Stimulated activated CD4-positive, alpha-beta T cell treated with anti-CD3 and anti-CD28 coated beads, Interleukin-1b, Interleukin-23, amount 100 ng/mL, for 4 hours (primary cell): ENCODE results near the gene KCNK6.
A peak's percentile ranks its signal among the peaks of the same experiment; 100 is the strongest.
"Not testable (repeated sequence)": the region's sequence is repeated elsewhere in the genome, so short reads cannot be mapped to it uniquely, and the experiment has no call there.

Source experiments
- DNase-seq, 2 donors: peaks; one replicate each; pipeline ENCODE4 v3.0.0-alpha.2; 2020; ENCODE audit warnings: low read depth in 2 of 2

The KCNK6 gene

DNA sequence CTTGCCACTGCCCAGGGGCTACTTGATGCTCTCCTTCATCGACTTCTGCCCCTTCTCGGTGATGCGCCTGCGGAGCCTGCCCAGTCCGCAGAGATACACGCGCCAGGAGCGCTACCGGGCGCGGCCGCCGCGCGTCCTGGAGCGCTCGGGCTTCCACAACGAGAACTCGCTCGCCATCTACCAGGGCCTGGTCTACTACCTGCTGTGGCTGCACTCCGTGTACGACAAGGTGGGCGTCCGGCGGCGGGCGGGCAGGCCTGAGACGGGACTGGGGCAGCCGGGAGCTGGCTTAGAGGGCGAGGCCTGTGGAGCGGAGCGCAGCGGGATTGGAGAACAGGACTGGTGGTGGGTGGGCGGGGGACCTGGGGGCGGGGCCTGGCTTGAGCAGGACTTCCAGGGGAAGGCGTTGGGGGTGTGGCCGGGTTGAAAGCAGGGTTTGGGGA lies 42.0 kb downstream of the KCNK6 start:
- peak; percentile 37 to 60 for DNase-seq

GRCh38 chr19:38362076-38362945 lies 42.7 kb downstream of the KCNK6 start:
- peak; percentile 52 to 68 for DNase-seq

- not testable (repeated sequence) for DNase-seq
Measured at GRCh38 chr19:38362946-38363688, 43.5 kb downstream of the KCNK6 start.

DNA sequence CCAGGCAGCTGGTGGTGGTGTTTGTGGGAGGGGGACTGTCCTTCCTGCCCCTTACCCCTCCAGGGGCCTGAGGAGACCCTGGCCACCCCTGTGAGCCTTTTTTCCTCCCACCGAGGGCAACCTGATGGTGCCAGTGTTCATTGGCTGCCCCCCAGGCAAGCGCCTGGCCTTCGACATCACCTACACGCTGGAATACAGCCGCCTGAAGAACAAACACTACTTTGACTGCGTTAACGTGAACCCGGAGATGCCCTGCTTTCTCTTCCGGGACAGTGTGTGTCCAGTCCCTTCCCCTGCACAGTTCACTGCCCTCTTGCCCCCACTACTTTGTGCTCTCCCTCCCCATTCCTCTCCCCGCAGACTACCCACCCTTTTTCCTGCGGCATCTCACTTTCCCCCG lies 47.4 kb downstream of the KCNK6 start:
- no peak for DNase-seq

DNA sequence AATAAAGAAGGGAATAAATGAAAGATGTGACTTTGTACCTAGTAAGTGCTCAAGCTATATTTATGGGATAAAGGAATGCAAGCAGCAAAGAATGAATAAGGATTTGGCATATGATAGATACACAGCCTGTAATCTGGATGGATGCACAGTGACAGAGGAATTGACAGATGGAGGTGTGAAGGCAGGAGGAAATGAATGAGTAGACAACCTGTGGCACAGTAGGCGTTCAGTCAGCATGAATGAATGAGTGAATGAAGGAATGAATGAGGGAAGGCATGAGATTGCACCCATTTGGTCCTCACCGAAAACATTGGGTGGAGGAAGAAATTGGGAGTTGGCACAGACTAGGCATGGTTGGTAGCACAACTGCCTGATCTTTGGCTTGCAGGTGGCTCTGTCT lies 49.9 kb downstream of the KCNK6 start:
- no peak for DNase-seq

GRCh38 chr19:38370299-38370698 lies 50.7 kb downstream of the KCNK6 start:
- DNase-seq, result no peak

- no peak for DNase-seq
Measured at GRCh38 chr19:38371081-38371480, 51.4 kb downstream of the KCNK6 start.

GRCh38 chr19:38373907-38374331 lies 54.3 kb downstream of the KCNK6 start:
- no peak for DNase-seq

DNA sequence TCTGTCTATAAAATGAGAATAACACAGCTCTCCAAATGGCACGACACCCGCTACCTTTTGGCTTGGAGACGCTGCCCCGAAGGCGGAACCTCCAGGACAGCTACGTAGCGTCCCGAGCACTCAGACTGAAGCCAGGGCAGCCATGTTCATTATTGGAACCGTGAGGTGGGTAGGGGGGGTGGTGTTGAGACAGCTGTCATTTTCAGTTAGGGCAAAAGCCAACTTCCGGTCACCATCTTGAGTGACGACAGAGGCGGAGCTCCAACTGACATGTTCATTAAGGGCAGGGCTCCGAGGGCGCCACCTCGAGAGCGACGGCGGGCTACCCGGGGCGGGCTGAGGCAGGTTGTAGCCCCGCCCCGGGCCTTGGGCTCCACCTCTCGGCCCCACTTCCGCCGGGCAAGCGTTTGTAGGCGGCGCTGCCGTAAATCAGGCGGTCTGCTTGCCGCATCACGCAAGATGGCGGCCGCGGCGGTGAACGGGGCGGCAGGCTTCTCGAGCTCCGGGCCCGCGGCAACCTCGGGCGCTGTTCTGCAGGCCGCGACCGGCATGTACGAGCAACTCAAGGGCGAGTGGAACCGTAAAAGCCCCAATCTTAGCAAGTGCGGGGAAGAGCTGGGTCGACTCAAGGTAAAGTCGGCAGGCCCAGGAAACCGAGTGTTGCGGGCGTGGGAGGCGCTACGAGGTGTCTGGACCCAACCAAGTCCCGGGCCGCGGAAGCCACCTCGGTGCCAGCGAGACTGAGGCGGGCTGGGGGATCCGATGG lies 54.9 kb downstream of the KCNK6 start, which contains the start of gene PSMD8:
Gene PSMD8 (plus strand): TSS at position 240 of the 766 bp plus-strand sequence. CDS start 31 bp downstream, at position 271.
- DNase-seq, result peak; percentile 95 to 96

DNA sequence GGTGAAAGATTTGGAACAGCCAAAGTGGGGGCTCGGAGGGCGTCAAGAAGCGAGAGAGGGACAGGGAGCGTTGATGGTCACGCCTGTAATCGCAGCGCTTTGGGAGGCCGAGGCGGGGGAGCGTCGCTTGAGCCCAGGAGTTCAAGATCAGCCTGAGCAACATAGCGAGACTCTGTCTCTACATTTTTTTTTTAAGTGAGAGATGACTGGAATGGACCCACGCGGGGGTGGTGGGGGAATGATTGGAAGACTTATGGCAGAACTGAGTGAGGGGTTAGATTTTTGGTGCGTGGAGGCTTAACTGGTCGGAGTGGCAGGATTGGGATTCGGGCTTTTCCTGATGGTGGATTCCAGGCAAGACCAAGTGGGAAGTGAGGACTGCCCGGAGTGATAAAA lies 55.5 kb downstream of the KCNK6 start:
- DNase-seq, result no peak

- no peak for DNase-seq
Measured at GRCh38 chr19:38375748-38376147, 56.1 kb downstream of the KCNK6 start.

- no peak for DNase-seq
Measured at GRCh38 chr19:38376576-38376975, 56.9 kb downstream of the KCNK6 start.

DNA sequence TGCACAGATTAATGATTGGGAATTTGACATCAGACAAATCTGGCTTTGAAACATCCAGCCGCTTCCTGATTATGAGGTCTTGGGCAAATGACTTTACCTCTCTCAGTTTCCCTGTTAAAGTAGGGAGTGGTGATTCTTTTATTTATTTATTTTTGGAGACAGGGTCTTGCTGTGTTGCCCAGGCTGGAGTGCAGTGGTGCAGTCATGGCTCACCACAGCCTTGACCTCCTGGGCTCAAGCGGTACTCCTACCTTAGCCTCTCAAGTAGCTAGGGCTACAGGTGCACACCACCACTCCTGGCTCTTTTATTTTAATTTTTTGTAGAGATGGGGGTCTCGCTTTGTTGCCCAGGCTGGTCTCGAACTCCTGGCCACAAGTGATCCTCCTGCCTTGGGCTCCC lies 57.4 kb downstream of the KCNK6 start:
- DNase-seq, result no peak

GRCh38 chr19:38378866-38379265 lies 59.2 kb downstream of the KCNK6 start:
- DNase-seq, result no peak

- DNase-seq, result no peak
Measured at GRCh38 chr19:38381138-38381537, 61.5 kb downstream of the KCNK6 start.
